HG03135 (cell line): ENCODE results near the gene EXOC4.
A peak's percentile ranks its signal among the peaks of the same experiment; 100 is the strongest.

Experiments
- ATAC-seq: cut with Tn5 transposase; IDR thresholded peaks from one replicate; pipeline ENCODE4 v1.9.1; 2021; ENCODE audit warnings: mild to moderate bottlenecking, moderate library complexity; ENCODE audit not compliant: unreplicated experiment

EXOC4 gene

GRCh38 chr7:134084488-134085144 lies 831.7 kb downstream of the EXOC4 start:
- peak; percentile 87 for ATAC-seq

- ATAC-seq: no peak
Observed at GRCh38 chr7:134085311-134085710, 832.4 kb downstream of the EXOC4 start.

DNA sequence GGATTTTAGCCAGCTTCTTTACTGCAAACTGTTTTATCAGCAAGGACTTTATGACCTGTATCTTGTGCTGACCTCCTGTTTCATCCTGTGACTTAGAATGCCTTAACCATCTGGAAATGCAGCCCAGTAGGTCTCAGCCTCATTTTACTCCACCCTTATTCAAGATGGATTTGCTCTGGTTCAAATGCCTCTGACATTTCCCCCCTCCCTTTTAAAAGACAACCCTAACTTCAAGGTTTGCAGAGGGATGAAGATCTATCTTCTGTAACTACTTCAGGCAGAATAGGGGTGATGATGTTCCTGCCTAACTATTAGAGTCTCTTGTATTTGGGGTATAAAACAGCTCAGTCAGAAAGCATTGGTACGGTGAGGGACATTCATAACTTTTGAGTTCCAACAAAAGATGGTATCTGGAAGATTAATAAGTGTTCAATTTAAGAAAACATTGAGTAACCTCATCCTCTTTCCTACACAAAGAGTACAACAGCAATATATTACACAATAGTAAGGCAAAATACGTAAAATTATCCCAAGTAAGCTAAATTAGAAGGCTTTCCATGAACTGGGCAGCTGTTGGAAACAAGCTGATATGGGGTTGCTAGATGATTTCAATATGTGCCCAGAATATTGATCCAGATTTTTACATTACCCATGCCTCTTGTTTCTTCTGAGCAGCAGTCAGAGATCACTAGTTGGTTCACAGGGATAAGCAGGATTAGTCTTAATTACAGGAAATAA lies 834.3 kb downstream of the EXOC4 start:
- no peak for ATAC-seq

- no peak for ATAC-seq
Observed at GRCh38 chr7:134088199-134088598, 835.3 kb downstream of the EXOC4 start.

- ATAC-seq: no peak
Observed at GRCh38 chr7:134089446-134089845, 836.6 kb downstream of the EXOC4 start.

GRCh38 chr7:134098072-134098471 lies 845.2 kb downstream of the EXOC4 start:
- no peak for ATAC-seq

DNA sequence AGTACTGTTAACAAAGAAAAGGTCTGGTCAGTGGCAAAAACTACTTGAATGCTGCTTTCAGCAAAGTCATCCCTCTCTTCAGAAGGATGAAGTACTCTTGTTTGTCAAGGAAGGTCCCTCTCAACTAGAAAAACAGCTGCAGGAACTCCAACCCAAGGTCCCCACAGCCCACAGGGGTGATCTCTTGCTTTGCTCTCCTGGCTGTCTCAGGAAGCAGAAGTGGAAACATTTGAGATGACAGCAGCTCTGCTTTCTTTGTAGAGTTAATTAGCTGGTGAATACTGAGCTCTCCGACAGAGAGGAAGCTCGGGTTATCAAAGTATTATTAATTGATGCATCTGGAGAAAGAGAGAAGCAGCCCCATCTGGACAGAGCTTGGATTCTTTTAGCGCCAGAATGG lies 848.8 kb downstream of the EXOC4 start:
- no peak for ATAC-seq

DNA sequence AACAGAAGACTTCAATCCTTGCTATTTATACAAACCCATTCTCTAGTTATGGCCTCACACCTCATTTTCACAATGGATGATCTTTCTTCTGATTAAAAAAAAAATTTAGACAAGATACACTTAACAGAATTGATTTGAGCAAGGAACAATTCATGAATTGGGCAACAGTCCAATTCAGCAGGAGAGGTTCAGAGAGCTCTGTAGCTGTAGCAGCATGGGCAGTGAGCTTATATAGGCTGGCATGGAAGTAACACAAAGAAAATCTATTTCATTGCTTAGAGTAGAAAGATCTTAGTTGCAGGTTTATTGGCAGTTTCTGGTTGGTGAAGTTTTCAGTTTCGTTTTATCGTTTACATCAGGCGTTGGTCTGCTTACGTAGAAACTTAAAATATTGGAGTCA lies 851.3 kb downstream of the EXOC4 start:
- ATAC-seq: no peak

DNA sequence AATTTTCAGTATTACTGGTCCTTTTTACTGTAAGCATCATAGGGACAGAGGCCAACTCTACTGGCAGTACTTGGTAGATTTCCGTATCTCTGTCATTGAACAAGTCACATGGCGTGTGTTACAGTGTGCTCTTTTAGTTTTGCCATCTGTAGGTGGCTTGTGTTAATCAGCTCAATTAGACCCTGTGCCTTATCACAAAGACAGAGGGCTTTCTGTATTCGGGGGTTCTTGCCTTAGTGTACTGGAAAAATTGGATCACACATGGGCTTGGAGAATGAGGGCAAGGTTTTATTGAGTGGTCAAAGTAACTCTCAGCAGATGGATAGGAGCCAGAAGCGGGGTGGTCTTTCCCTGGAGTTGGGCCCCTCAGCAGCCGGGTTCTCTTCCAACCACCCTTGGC lies 853.0 kb downstream of the EXOC4 start:
- no peak for ATAC-seq

DNA sequence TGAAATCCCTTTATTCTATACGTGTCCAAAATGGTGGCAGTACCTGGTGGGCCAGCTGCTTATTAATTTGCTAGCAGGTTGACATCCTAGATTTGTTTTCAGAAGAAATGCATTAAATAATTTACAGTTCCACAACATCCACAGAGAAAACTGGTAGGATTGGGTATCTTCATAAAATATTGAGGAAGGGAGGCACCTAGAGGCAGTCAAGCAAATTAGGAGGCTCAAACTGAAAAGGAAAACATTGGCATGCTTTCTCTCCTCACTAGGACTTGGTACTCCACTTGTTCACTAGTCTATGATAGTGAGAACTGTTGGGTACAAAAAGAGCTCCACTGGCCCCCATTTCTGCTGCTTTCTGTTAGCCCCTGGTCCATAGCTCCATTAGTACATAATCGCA lies 855.9 kb downstream of the EXOC4 start:
- no peak for ATAC-seq

DNA sequence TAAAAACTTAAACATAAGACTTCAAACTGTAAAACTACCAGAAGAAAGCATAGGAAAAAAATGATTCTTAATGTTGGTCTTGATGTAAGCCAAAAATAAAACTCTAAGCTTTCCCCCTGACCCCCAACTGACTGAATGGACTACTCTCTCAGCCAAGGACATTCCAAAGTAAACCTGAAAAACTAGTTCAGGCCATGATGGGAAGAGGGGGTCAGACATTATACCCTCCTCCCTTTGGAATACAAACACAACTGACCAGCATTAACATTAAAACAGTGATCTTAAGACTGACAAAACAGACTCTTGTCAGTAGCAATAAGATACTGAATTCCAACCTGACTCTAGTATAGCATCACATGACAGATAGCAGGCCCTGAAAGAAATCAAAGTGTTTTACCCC lies 860.8 kb downstream of the EXOC4 start:
- ATAC-seq: no peak

DNA sequence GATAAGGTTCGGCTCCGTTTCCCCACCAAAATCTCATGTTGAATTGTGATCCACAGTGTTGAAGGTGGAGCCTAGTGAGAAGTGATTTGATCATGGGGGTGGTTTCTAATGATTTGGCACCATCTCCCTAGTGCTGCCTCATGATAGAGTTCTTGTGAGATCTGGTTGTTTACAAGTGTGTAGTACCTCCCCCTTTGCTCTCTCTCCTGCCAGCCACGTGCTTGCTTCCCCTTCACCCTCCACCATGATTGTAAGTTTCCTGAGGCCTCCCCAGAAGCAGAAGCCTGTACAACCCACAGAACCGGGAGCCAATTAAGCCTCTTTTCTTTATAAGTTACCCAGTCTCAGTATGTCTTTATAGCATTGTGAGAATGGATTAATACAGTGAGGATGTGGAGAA lies 862.1 kb downstream of the EXOC4 start:
- no peak for ATAC-seq
